Ovary (tissue), 9 donors: Measurements from ENCODE around the gene PLXNA4. TPM values are rescaled to one million over a fixed set of nuclear protein-coding genes. Genes with fewer than 3 reads are reported as not detected.

ENCODE experiments used
- DNase-seq, 5 donors: peaks; one replicate each; pipeline ENCODE4 v3.0.0-alpha.2; 2019 to 2020
- H3K27ac ChIP-seq, 2 donors: fragments of 200-600 bp; one replicate each; pipeline versions ENCODE4 v1.5.1 to v1.8.0; 2019 to 2022
- H3K27me3 ChIP-seq: fragments of 200-600 bp; one replicate; pipeline ENCODE4 v1.8.0; 2022
- H3K36me3 ChIP-seq: fragments of 200-600 bp; sonication (generic); one replicate; pipeline ENCODE4 v1.5.1; 2019
- H3K4me1 ChIP-seq: one replicate; pipeline ENCODE4 v1.8.1; 2013; ENCODE audit warnings: mild to moderate bottlenecking, moderate library complexity; ENCODE audit not compliant: insufficient read depth
- H3K4me3 ChIP-seq: fragments of 200-600 bp; sonication (generic); one replicate; pipeline ENCODE4 v1.5.1; 2017
- H3K9me3 ChIP-seq, 2 donors: fragments of 200-600 bp in 1 of 2; sonication (generic) in 1 of 2; one replicate each; pipeline versions ENCODE4 v1.5.1 to v1.8.1; 2013 to 2019; ENCODE audit warnings: mild to moderate bottlenecking in 1 of 2, moderate library complexity in 1 of 2
- EP300 ChIP-seq: sonication (generic); formaldehyde crosslinking; IDR thresholded peaks from one replicate; pipeline ENCODE4 v1.6.1; 2017; ENCODE audit warnings: antibody characterized with exemption
- POLR2A ChIP-seq: fragments of 450-650 bp; IDR thresholded peaks from one replicate; pipeline ENCODE4 v1.6.1; 2017; ENCODE audit warnings: antibody characterized with exemption, mild to moderate bottlenecking, moderate library complexity
- WGBS, 3 donors: extraction: QIAGEN DNeasy Blood & Tissue Kit in 1 of 3; methylation state at CpG; one replicate each; pipeline versions ENCODE4 v1.1.5 to v1.1.7; 2013 to 2017; 5-methylcytosine and 5-hydroxymethylcytosine counted together
- intact Hi-C, 4 donors: fragments of 100-400 bp; cut with DNase I; formaldehyde crosslinking; loops; one replicate each; pipeline versions ENCODE4 v1.11.0 to v1.15.1; 2022 to 2023
- polyA plus RNA-seq, 2 donors: library from polyadenylated mRNA; stranded (reverse); fragments of 200-250 nt in 1 of 2; fragments of 350-450 nt in 1 of 2; fragmentation: Illumina TruSeq in 1 of 2; extraction: RNeasy Lipid Tissue Mini Kit (QIAGEN cat#74804) in 1 of 2; gene quantifications; one replicate each; pipeline ENCODE4 v1.2.3, GENCODE V29; 2013 to 2014
- total RNA-seq, 7 donors: library from RNA; depleted of rRNA in 2 of 7; stranded (reverse); fragments of >200 nt in 2 of 7; fragmentation: NEBNext Ultra II Directional in 3 of 7; extraction: Animal tissue kit (Norgen Biotek cat#: 25700) in 3 of 7; gene quantifications; one replicate each; pipeline versions ENCODE4 v1.1.0 to v1.2.4, GENCODE V29; 2016 to 2023
- TF ChIP-seq, protein P1 (sequence below), 3 donors: fragments of 450-650 bp in 2 of 3; fragments of 200-600 bp in 1 of 3; IDR thresholded peaks; one replicate each; pipeline versions ENCODE4 v1.5.1 to v1.8.0; 2016 to 2022; ENCODE audit warnings: antibody characterized with exemption in 3 of 3, mild to moderate bottlenecking in 1 of 3
- donor health status: DM: no; HTN: no; CAD: no; lungs with moderate emphysema.
- donor health status: DM: no; HTN: no; CAD: no.
- donor health status: Bipolar disorder and iron deficiency.
- donor health status: DM: yes; HTN: yes; CAD: no.
- donor health status: DM: no; HTN: no; CAD: no.
- donor health status: DM: yes; HTN: yes; CAD: no.

PLXNA4 gene
- total and polyA plus RNA-seq, 9 donors: 5.1 to 39.9 (median 11.4) TPM

DNA sequence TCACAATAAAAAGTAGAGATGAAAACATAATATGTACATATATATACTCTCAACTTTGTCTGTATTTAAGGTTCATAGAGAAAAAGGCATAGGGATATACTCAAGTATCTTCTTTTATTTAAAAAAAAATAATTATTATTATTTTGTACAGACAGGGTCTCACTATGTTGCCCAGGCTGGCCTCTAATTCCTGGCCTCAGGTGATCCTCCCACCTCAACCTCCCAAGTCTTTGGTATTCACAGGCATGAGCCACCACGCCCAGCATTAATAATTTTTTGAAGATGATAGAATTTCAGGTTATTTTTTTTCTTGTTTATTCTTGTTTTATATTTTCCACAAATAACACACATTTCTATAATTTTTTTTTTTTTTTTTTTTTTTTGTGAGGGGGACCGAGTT is 113.8 kb downstream of the PLXNA4 start:
- DNase-seq: no peak
- H3K4me1 ChIP-seq: no peaks in the 10 kb centered on the region
- WGBS, 3 donors: 92 to 97% (median 96%) methylated on average over 2 of the region's 2 CpGs
- no peaks in the 10 kb centered on the region for H3K9me3 ChIP-seq
- H3K36me3 ChIP-seq: no peaks in the 10 kb centered on the region
- H3K4me3 ChIP-seq: no peak overlapping the region
- no peak overlapping the region for H3K27ac ChIP-seq
- intact Hi-C loops: no loop called here
- TF ChIP-seq POLR2A (no peak), EP300 (no peak)
- TF ChIP-seq, protein P1, sequence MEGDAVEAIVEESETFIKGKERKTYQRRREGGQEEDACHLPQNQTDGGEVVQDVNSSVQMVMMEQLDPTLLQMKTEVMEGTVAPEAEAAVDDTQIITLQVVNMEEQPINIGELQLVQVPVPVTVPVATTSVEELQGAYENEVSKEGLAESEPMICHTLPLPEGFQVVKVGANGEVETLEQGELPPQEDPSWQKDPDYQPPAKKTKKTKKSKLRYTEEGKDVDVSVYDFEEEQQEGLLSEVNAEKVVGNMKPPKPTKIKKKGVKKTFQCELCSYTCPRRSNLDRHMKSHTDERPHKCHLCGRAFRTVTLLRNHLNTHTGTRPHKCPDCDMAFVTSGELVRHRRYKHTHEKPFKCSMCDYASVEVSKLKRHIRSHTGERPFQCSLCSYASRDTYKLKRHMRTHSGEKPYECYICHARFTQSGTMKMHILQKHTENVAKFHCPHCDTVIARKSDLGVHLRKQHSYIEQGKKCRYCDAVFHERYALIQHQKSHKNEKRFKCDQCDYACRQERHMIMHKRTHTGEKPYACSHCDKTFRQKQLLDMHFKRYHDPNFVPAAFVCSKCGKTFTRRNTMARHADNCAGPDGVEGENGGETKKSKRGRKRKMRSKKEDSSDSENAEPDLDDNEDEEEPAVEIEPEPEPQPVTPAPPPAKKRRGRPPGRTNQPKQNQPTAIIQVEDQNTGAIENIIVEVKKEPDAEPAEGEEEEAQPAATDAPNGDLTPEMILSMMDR (IDR thresholded peaks at IDR 0.05): no peak
- H3K27me3 ChIP-seq: no peaks in the 10 kb centered on the region

DNA sequence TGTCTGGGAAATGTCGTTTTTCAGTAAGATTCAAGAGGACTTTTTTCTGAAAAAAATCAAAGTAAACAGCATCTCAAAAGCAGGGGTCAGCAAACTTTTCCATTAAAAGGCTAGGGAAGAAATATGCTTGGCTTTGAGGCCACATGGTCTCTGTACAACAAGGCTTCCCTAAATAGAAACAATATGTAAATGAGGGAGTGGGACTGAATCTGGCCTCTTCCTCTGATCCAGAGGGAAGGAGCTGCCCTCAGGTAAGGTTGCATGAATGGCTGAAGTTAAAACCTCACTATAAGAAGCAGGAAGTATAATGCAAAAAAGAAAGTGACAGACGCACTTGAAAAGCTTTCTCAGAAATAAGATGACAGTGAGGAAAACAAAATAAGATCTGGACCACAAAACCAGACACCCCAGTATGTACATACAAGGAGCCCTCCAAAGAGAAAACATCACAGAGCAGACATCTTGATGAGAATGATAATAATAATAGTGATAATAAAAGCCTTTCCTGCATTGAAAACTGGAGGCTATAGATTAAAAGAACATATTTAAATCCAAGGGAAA is 115.2 kb downstream of the PLXNA4 start:
- WGBS, 3 donors: 62 to 66% (median 63%) methylated on average over 2 of the region's 2 CpGs
- Histone ChIP-seq H3K27ac (no peak overlapping the region), H3K27me3 (no peaks in the 10 kb centered on the region), H3K4me1 (no peaks in the 10 kb centered on the region), H3K36me3 (no peaks in the 10 kb centered on the region), H3K4me3 (no peak overlapping the region), H3K9me3 (no peaks in the 10 kb centered on the region)
- no peak for DNase-seq
- intact Hi-C loops: no loop called here
- TF ChIP-seq EP300 (no peak), POLR2A (no peak)
- TF ChIP-seq, protein P1 (IDR thresholded peaks at IDR 0.05): no peak

DNA sequence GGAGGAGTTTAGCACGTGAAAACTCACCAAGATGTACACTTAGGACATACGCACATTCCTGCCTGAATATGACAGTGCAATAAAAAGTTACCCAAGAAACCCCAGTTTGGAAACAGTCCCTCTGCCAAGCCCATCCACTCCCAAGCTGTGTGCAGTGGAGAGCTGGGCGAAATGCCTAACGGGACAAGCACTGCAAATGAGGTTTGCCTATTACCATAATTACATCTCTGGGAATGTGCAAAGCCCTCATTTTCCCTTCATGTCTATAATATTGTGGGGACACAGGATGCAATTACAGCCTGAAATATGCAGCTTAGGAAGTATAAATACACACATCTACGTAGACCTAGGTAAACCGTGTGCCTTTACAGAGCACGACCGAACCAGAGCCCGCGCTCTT is 117.5 kb downstream of the PLXNA4 start:
- Histone ChIP-seq H3K4me1 (no peaks in the 10 kb centered on the region), H3K36me3 (no peaks in the 10 kb centered on the region), H3K4me3 (no peak overlapping the region), H3K27me3 (no peaks in the 10 kb centered on the region), H3K9me3 (no peaks in the 10 kb centered on the region), H3K27ac (no peak overlapping the region)
- TF ChIP-seq EP300 (no peak), POLR2A (no peak)
- TF ChIP-seq, protein P1 (IDR thresholded peaks at IDR 0.05): no peak
- intact Hi-C loops: no loop called here
- WGBS, 3 donors: 94% methylated on average over 10 of the region's 10 CpGs
- DNase-seq: no peak

DNA sequence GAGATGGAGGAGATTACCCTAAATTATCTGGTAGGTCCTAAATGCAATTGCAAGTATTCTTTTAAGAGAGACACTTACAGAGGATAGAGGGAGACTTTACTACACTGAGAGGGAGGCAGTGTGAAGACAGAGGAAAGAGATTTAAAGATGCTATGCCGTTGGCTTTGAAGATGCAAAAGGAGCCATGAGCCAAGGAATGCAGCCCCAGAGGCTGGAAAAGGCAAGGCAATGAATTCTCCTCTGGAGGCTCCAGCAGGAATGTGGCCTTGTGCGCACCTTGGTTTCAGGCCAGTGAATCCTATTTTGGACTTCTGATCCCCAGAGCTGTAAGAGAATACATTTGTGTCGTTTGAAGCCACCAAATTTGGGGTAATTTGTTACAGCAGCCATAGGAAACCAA is 118.6 kb downstream of the PLXNA4 start:
- no peak overlapping the region for H3K4me3 ChIP-seq
- TF ChIP-seq POLR2A: no peak
- no peak for TF ChIP-seq EP300
- TF ChIP-seq, protein P1 (IDR thresholded peaks at IDR 0.05): no peak
- H3K36me3 ChIP-seq: no peaks in the 10 kb centered on the region
- 73 to 89% (median 88%) methylated on average over 3 of the region's 3 CpGs for WGBS, 3 donors
- DNase-seq: no peak
- H3K27ac ChIP-seq: no peak overlapping the region
- intact Hi-C loops: no loop called here
- H3K27me3 ChIP-seq: no peaks in the 10 kb centered on the region
- no peaks in the 10 kb centered on the region for H3K4me1 ChIP-seq
- H3K9me3 ChIP-seq: no peaks in the 10 kb centered on the region
